ENCODE data around the gene NFYA. TPM values are rescaled to one million over a fixed set of nuclear protein-coding genes. Genes with fewer than 3 reads are reported as not detected.

The NFYA gene
- total RNA-seq, 1 donor from 2014 or later: 62.7 TPM

DNA sequence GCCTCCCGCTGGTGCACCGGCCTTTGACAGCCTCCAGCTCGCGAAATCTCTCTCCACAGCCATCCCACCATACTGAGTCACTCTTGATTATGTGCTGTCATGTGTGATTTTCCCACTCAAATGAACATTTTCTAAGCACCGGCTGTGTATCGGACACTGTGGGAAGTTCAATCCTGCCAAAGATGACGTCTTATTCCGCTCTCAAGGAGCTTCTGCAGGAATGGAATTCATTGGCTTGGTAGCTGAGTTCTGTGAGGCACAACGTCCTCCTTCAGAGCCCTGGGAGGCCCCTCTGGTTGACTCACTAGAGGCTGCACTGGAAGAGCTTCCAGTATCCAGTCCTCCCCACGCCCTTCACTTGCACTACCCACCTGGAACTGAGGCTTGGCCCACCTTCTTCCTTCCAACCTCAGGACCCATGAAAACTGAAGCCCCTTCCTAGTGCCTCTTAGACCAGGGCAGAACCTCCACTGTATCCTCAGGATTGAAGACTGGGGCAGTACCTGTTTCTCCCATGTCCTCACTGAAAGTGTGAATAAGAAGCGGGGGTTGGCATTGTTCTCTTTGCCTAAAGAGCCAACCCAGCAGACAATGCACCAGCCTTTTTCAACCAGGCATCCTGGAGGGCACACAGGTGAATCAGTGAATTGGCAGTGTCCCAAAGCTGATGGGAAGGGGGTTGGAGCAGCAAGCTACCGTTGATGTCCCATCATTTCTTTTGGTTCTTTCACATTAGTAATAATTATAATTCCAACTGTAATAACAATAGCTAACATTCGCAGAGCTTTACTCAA lies 35.5 kb upstream of the NFYA start:
- Mint-ChIP-seq H3K4me1 (ENCODE audit: low read depth) (peaks cover 31% of the 10 kb centered on the region), H3K9me3 (ENCODE audit: low read depth) (no peaks in the 10 kb centered on the region), H3K4me3 (ENCODE audit: low read depth) (no peak overlapping the region), H3K36me3 (ENCODE audit: insufficient read depth) (no peaks in the 10 kb centered on the region), H3K27ac (no peak overlapping the region), H3K27me3 (no peaks in the 10 kb centered on the region)
- DNase-seq (ENCODE audit: low spot score, unreplicated experiment): no peak
- TF ChIP-seq, protein P1, sequence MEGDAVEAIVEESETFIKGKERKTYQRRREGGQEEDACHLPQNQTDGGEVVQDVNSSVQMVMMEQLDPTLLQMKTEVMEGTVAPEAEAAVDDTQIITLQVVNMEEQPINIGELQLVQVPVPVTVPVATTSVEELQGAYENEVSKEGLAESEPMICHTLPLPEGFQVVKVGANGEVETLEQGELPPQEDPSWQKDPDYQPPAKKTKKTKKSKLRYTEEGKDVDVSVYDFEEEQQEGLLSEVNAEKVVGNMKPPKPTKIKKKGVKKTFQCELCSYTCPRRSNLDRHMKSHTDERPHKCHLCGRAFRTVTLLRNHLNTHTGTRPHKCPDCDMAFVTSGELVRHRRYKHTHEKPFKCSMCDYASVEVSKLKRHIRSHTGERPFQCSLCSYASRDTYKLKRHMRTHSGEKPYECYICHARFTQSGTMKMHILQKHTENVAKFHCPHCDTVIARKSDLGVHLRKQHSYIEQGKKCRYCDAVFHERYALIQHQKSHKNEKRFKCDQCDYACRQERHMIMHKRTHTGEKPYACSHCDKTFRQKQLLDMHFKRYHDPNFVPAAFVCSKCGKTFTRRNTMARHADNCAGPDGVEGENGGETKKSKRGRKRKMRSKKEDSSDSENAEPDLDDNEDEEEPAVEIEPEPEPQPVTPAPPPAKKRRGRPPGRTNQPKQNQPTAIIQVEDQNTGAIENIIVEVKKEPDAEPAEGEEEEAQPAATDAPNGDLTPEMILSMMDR (IDR thresholded peaks at IDR 0.05; ENCODE audit: unreplicated experiment): no peak

DNA sequence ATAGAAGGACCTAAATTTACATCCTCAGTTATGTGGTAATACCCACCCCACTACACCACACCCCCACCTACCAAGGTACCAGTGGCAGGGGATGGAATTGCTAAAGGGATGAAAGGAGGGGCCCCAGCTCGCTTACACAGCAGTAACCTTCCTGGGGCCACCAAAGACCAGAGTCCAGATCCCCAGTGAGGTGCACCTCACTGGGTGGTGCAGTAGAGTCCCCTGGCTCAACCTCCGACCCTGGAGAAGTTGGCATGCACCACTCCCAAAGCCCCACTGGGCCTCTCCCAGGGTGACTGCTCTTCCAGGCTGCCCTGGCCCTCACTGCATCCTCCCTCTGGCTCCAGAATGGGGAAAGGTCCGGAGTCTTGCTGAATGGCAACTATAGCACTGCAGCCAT lies 34.6 kb upstream of the NFYA start:
- Mint-ChIP-seq H3K4me3 (ENCODE audit: low read depth) (no peak overlapping the region), H3K9me3 (ENCODE audit: low read depth) (no peaks in the 10 kb centered on the region), H3K4me1 (ENCODE audit: low read depth) (peaks cover 32% of the 10 kb centered on the region), H3K27ac (no peak overlapping the region), H3K27me3 (no peaks in the 10 kb centered on the region), H3K36me3 (ENCODE audit: insufficient read depth) (no peaks in the 10 kb centered on the region)
- DNase-seq (ENCODE audit: low spot score, unreplicated experiment): no peak
- TF ChIP-seq, protein P1 (IDR thresholded peaks at IDR 0.05; ENCODE audit: unreplicated experiment): no peak

DNA sequence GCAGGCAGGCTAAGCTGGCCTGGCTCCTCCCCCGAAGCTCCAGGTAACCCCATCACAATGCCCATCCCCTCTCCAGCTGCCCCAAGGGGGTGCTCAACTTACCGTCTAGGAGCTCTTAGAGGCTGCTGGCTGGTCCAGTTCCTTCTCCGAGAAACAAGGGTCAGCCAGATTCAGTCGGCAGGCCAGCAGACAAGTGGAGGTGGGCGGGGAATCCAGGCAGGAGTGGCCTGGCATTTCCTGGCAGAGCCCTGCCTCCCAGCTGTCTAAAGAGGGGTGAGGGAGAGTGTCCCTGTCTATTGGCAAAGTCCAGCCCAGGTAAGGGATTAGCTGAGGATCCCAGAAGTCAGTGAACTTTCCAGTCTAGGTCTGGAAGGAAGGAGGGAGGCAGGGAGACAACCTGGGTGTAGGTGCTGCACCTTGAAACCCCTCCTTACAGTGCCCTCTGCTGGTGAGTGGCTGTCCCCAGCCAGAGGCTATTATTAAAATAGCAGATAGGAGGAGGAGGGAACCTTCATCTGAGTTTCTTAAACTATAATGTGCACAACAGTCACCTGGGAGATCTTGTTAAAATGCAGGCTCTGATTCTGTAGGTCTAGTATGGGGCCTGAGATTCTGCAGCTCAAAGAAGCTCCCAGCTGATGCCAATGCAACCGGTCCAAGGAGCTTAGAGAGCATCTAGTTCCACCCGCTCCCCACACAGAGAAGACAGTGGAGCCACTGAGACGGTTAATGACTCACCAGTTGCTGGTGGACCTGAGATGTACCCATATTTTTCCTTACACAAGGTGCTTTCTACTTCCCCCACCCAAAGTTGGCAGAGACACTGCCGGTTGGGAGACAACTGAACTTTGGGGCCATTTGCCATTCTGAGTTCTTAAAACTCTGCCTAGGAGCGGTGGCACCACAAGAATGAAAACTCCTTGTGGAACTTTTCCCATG lies 33.4 kb upstream of the NFYA start, which contains the start of gene UNC5CL:
Gene UNC5CL (minus strand): TSS at position 162 of the 939 bp plus-strand sequence. CDS start 4,147 bp downstream, outside the sequence.
- H3K9me3 Mint-ChIP-seq (ENCODE audit: low read depth): no peaks in the 10 kb centered on the region
- peaks cover 32% of the 10 kb centered on the region for H3K4me1 Mint-ChIP-seq (ENCODE audit: low read depth)
- H3K27ac Mint-ChIP-seq: peak within 1 kb of the TSS; percentile 97
- no peaks in the 10 kb centered on the region for H3K27me3 Mint-ChIP-seq
- no peaks in the 10 kb centered on the region for H3K36me3 Mint-ChIP-seq (ENCODE audit: insufficient read depth)
- TF ChIP-seq, protein P1 (IDR thresholded peaks at IDR 0.05; ENCODE audit: unreplicated experiment): peak; percentile 64
- no peak for DNase-seq (ENCODE audit: low spot score, unreplicated experiment)
- no peak within 1 kb of the TSS for H3K4me3 Mint-ChIP-seq (ENCODE audit: low read depth)

DNA sequence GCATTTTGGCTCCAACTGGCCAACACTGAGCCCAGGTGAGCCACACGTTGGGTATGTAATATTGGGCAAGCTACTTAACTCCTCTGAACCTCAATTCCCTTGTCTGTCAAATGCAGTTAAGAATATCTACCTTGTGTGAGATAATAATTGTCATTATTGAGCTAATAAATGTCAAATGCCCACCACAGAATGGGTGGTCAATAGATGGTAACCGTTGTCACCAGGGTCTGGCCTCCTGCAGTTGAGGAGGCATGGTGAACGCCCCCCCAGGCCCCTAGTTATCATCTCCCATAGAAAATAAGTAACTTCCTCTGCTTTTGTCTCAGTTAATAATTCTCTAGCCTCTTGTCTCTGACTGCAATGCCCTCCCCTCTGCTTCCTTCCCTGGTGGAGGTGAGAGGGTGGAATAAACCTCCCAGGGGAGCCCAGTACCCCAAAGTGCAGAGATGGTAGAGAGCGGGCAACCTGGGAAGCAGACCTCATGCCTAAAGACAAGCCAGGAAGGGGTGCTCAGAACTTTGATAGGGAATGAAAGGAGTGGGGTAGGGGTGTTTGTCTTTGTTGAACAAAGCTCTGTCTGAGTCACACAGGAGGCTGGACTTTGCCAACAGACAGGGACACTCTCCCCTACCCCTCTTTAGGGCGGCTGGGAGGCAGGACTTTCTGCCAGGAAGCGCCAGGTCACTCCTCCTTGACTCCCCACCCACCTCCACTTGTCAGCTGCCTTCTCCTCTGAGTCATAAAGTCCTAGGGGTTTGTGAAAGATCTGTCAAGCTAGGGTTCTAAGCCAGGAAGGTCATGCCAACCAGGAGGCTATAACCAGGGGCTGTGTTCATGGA lies 32.5 kb upstream of the NFYA start:
- Mint-ChIP-seq H3K36me3 (ENCODE audit: insufficient read depth) (no peaks in the 10 kb centered on the region), H3K9me3 (ENCODE audit: low read depth) (no peaks in the 10 kb centered on the region), H3K27me3 (no peaks in the 10 kb centered on the region), H3K4me1 (ENCODE audit: low read depth) (peaks cover 35% of the 10 kb centered on the region), H3K27ac (peak overlapping the region; percentile 97), H3K4me3 (ENCODE audit: low read depth) (peak overlapping the region; percentile 47)
- DNase-seq (ENCODE audit: low spot score, unreplicated experiment): no peak
- TF ChIP-seq, protein P1 (IDR thresholded peaks at IDR 0.05; ENCODE audit: unreplicated experiment): no peak

Data from progenitor cell of endocrine pancreas (in vitro differentiated cells).